Spleen (tissue), 11 donors: ENCODE results near the gene TRIM63. TPM values are rescaled to one million over a fixed set of nuclear protein-coding genes. Genes with fewer than 3 reads are reported as not detected.

Experiments used
- DNase-seq: peaks from one replicate; pipeline ENCODE4 v3.0.0-alpha.2; 2020
- H3K27ac ChIP-seq, 8 donors: fragments of 200-600 bp; sonication (generic) in 7 of 8; 1 replicate in 4 of 8; 2 replicates in 4 of 8; pipeline versions ENCODE4 v1.5.0 to v1.8.0; 2016 to 2021; ENCODE audit warnings: inconsistent platforms in 4 of 8, mild to moderate bottlenecking in 4 of 8, moderate library complexity in 1 of 8
- H3K27me3 ChIP-seq, 7 donors: fragments of 200-600 bp; sonication (generic) in 6 of 7; replicated peaks in 1 of 7; 1 replicate in 4 of 7; 2 replicates in 3 of 7; pipeline versions ENCODE4 v1.5.0 to v1.8.0; 2016 to 2021; ENCODE audit warnings: inconsistent platforms in 3 of 7, mild to moderate bottlenecking in 1 of 7
- H3K36me3 ChIP-seq, 6 donors: fragments of 200-600 bp; sonication (generic) in 5 of 6; 1 replicate in 4 of 6; 2 replicates in 2 of 6; pipeline versions ENCODE4 v1.5.0 to v1.8.0; 2016 to 2021; ENCODE audit warnings: inconsistent platforms in 2 of 6
- H3K4me1 ChIP-seq, 6 donors: fragments of 200-600 bp; sonication (generic) in 5 of 6; 1 replicate in 3 of 6; 2 replicates in 3 of 6; pipeline versions ENCODE4 v1.5.0 to v1.8.0; 2016 to 2021; ENCODE audit warnings: inconsistent platforms in 3 of 6
- H3K4me3 ChIP-seq, 8 donors: fragments of 200-600 bp; sonication (generic) in 7 of 8; 1 replicate in 4 of 8; 2 replicates in 4 of 8; pipeline versions ENCODE4 v1.5.0 to v1.8.0; 2016 to 2021; ENCODE audit warnings: inconsistent platforms in 4 of 8, mild to moderate bottlenecking in 4 of 8, moderate library complexity in 2 of 8
- H3K9me3 ChIP-seq, 8 donors: fragments of 200-600 bp; sonication (generic) in 7 of 8; 1 replicate in 4 of 8; 2 replicates in 4 of 8; pipeline versions ENCODE4 v1.5.0 to v1.8.0; 2016 to 2021; ENCODE audit warnings: inconsistent platforms in 4 of 8
- CTCF ChIP-seq, 11 experiments: fragments of 200-600 bp in 7 of 11; fragments of 450-650 bp in 4 of 11; sonication (generic) in 4 of 11; IDR thresholded peaks in 8 of 11; conservative IDR thresholded peaks in 3 of 11; 1 replicate in 7 of 11; 2 replicates in 4 of 11; pipeline versions ENCODE4 v1.4.0 to v1.8.0; 2016 to 2021; ENCODE audit warnings: antibody characterized with exemption in 11 of 11, inconsistent platforms in 4 of 11, mild to moderate bottlenecking in 1 of 11
- POLR2A ChIP-seq, 3 donors: fragments of 450-650 bp; IDR thresholded peaks; one replicate each; pipeline ENCODE4 v1.5.1; 2017; ENCODE audit warnings: antibody characterized with exemption in 3 of 3, mild to moderate bottlenecking in 1 of 3
- POLR2AphosphoS5 ChIP-seq, 3 donors: sonication (generic); formaldehyde crosslinking; IDR thresholded peaks; one replicate each; pipeline ENCODE4 v1.5.1; 2017; ENCODE audit warnings: antibody characterized with exemption in 3 of 3
- WGBS, 5 donors: extraction: QIAGEN DNeasy Blood & Tissue Kit in 3 of 5; methylation state at CpG; one replicate each; pipeline versions ENCODE4 v1.1.5 to v1.1.7; 2013 to 2018; 5-methylcytosine and 5-hydroxymethylcytosine counted together
- intact Hi-C: fragments of 100-400 bp; cut with DNase I; formaldehyde crosslinking; loops from one replicate; pipeline ENCODE4 v1.15.0; 2023; ENCODE audit warnings: low total_unique reads
- polyA plus RNA-seq, 3 donors: library from polyadenylated mRNA; stranded (reverse); fragments of 200-250 nt; gene quantifications; one replicate each; pipeline ENCODE4 v1.2.1, GENCODE V29; 2013
- total RNA-seq, 7 donors: library from RNA; depleted of rRNA in 3 of 7; stranded (reverse); fragments of >200 nt in 3 of 7; fragmentation: NEBNext Ultra II Directional in 4 of 7; extraction: Animal tissue kit (Norgen Biotek cat#: 25700) in 4 of 7; gene quantifications; one replicate each; pipeline versions ENCODE4 v1.1.0 to v1.2.1, GENCODE V29; 2016 to 2021
- donor health status: healthy with polysubstance abuse.
- donor health status: DM: no; HTN: no; CAD: no; lungs with moderate emphysema.
- donor health status: DM: no; HTN: no; CAD: no.
- donor health status: Bipolar disorder and iron deficiency.
- donor health status: healthy.
- donor health status: DM: no; HTN: no; CAD: no.
- donor health status: DM: yes; HTN: yes; CAD: no.

The TRIM63 gene
- total and polyA plus RNA-seq, 10 donors: 0.13 to 0.61 (median 0.30) TPM; not detected in 5

- H3K27ac ChIP-seq: no peak overlapping the region
- no peaks in the 10 kb centered on the region for H3K9me3 ChIP-seq
- no peaks in the 10 kb centered on the region for H3K4me1 ChIP-seq
- WGBS, 5 donors: 54 to 73% (median 57%) methylated on average over 8 of the region's 8 CpGs
- peaks cover 0 to 31% (median 0%) of the 10 kb centered on the region in 7 donors for H3K27me3 ChIP-seq
- H3K4me3 ChIP-seq: no peak overlapping the region
- DNase-seq: no peak
- TF ChIP-seq CTCF (IDR thresholded peaks at IDR 0.05 in 8 of 11, conservative IDR thresholded peaks at IDR 0.05 in 3 of 11) (no peak), POLR2A (IDR thresholded peaks at IDR 0.05) (no peak), POLR2AphosphoS5 (IDR thresholded peaks at IDR 0.05) (no peak)
- H3K36me3 ChIP-seq: no peaks in the 10 kb centered on the region
- intact Hi-C loops: no loop called here
These were observed 14.0 kb upstream of the TRIM63 start for GRCh38 chr1:26081267-26082019.

GRCh38 chr1:26079960-26080814 is 12.8 kb upstream of the TRIM63 start:
- Histone ChIP-seq H3K4me1 (no peaks in the 10 kb centered on the region), H3K27me3 (peaks cover 0 to 32% (median 0%) of the 10 kb centered on the region in 7 donors), H3K27ac (no peak overlapping the region), H3K36me3 (no peaks in the 10 kb centered on the region), H3K9me3 (no peaks in the 10 kb centered on the region), H3K4me3 (no peak overlapping the region)
- intact Hi-C loops: no loop called here
- TF ChIP-seq POLR2AphosphoS5 (IDR thresholded peaks at IDR 0.05) (no peak), POLR2A (IDR thresholded peaks at IDR 0.05) (no peak), CTCF (IDR thresholded peaks at IDR 0.05 in 8 of 11, conservative IDR thresholded peaks at IDR 0.05 in 3 of 11) (no peak)
- DNase-seq: no peak
- WGBS, 5 donors: 71 to 77% (median 73%) methylated on average over 9 of the region's 9 CpGs

GRCh38 chr1:26079178-26079563 is 11.7 kb upstream of the TRIM63 start:
- H3K36me3 ChIP-seq: no peaks in the 10 kb centered on the region
- DNase-seq: no peak
- H3K27me3 ChIP-seq: peaks cover 0 to 28% (median 0%) of the 10 kb centered on the region in 7 donors
- no peaks in the 10 kb centered on the region for H3K4me1 ChIP-seq
- 70 to 84% (median 78%) methylated on average over 7 of the region's 7 CpGs for WGBS, 5 donors
- intact Hi-C loops: no loop called here
- H3K9me3 ChIP-seq: no peaks in the 10 kb centered on the region
- no peak overlapping the region for H3K4me3 ChIP-seq
- TF ChIP-seq CTCF (IDR thresholded peaks at IDR 0.05 in 8 of 11, conservative IDR thresholded peaks at IDR 0.05 in 3 of 11) (no peak), POLR2AphosphoS5 (IDR thresholded peaks at IDR 0.05) (no peak), POLR2A (IDR thresholded peaks at IDR 0.05) (no peak)
- H3K27ac ChIP-seq: no peak overlapping the region
